Measurements from ENCODE around the gene KITLG.

DNA sequence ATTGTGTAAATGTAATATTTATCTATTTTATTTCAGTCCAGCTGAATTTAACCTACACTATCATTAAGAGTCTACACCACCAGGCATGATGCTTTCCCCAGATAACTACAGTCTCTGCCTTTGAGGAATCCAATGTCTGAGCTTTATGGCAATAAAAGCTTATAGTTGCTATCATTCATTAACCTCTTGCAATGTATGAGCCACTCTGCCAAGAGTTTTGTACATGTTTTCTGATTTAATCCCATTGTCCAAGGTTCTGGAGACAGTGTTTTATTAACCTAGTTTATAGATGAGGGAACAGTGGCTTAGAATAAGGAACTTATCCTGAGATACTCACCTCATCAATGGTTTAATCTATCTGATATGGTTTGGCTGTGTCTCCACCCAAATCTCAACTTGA lies 17.1 kb upstream of the KITLG start:
- TF ChIP-seq, protein P1, sequence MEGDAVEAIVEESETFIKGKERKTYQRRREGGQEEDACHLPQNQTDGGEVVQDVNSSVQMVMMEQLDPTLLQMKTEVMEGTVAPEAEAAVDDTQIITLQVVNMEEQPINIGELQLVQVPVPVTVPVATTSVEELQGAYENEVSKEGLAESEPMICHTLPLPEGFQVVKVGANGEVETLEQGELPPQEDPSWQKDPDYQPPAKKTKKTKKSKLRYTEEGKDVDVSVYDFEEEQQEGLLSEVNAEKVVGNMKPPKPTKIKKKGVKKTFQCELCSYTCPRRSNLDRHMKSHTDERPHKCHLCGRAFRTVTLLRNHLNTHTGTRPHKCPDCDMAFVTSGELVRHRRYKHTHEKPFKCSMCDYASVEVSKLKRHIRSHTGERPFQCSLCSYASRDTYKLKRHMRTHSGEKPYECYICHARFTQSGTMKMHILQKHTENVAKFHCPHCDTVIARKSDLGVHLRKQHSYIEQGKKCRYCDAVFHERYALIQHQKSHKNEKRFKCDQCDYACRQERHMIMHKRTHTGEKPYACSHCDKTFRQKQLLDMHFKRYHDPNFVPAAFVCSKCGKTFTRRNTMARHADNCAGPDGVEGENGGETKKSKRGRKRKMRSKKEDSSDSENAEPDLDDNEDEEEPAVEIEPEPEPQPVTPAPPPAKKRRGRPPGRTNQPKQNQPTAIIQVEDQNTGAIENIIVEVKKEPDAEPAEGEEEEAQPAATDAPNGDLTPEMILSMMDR (IDR thresholded peaks at IDR 0.05): no peak
- TF ChIP-seq POLR2A (IDR thresholded peaks at IDR 0.05): no peak
